GM18870 (cell line): Measurements from ENCODE around the gene PHC1.
A peak's percentile ranks its signal among the peaks of the same experiment; 100 is the strongest.

Source experiments
- ATAC-seq: cut with Tn5 transposase; IDR thresholded peaks from one replicate; pipeline ENCODE4 v1.9.1; 2021; ENCODE audit warnings: moderate library complexity; ENCODE audit not compliant: unreplicated experiment

PHC1 gene

GRCh38 chr12:8949342-8950220, 35.3 kb downstream of the PHC1 start, which contains the start of gene M6PR:
Gene M6PR, minus strand, starts transcription at chr12:8949645. Its CDS starts 3,241 bp downstream, at chr12:8946404.
- ATAC-seq: peak; percentile 84

- peak; percentile 11 for ATAC-seq
Measured at GRCh38 chr12:8950221-8950527, 35.9 kb downstream of the PHC1 start.

- no peak for ATAC-seq
Measured at GRCh38 chr12:8950702-8951478, 36.6 kb downstream of the PHC1 start.

- ATAC-seq: no peak
Measured at GRCh38 chr12:8951744-8952143, 37.4 kb downstream of the PHC1 start.

- no peak for ATAC-seq
Measured at GRCh38 chr12:8953773-8954402, 39.6 kb downstream of the PHC1 start.

GRCh38 chr12:8956073-8956472, 41.8 kb downstream of the PHC1 start:
- no peak for ATAC-seq

- no peak for ATAC-seq
Measured at GRCh38 chr12:8956772-8957171, 42.5 kb downstream of the PHC1 start.

- no peak for ATAC-seq
Measured at GRCh38 chr12:8957561-8957960, 43.3 kb downstream of the PHC1 start.

- no peak for ATAC-seq
Measured at GRCh38 chr12:8958066-8958465, 43.8 kb downstream of the PHC1 start.

- no peak for ATAC-seq
Measured at GRCh38 chr12:8960176-8960575, 45.9 kb downstream of the PHC1 start.

- no peak for ATAC-seq
Measured at GRCh38 chr12:8968761-8969160, 54.5 kb downstream of the PHC1 start.

GRCh38 chr12:8969861-8970411, 55.6 kb downstream of the PHC1 start:
- ATAC-seq: no peak

- ATAC-seq: no peak
Measured at GRCh38 chr12:8970432-8970831, 56.1 kb downstream of the PHC1 start.

- no peak for ATAC-seq
Measured at GRCh38 chr12:8980137-8980536, 65.8 kb downstream of the PHC1 start.

GRCh38 chr12:8985213-8985754, 71.0 kb downstream of the PHC1 start:
- ATAC-seq: no peak

GRCh38 chr12:8987163-8987562, 72.9 kb downstream of the PHC1 start:
- ATAC-seq: no peak

- ATAC-seq: no peak
Measured at GRCh38 chr12:8987685-8988084, 73.4 kb downstream of the PHC1 start.

- no peak for ATAC-seq
Measured at GRCh38 chr12:8989413-8989812, 75.1 kb downstream of the PHC1 start, which contains the start of gene KLRG1. Gene KLRG1, plus strand, starts transcription at chr12:8989546. Its CDS starts 90 bp downstream, at chr12:8989636.
